WTC11 (cell line): ENCODE results near the gene SLC4A9. TPM values are rescaled to one million over a fixed set of nuclear protein-coding genes. Genes with fewer than 3 reads are reported as not detected.

Experiments used
- ATAC-seq: fragments of 200-7000 bp; cut with Tn5 transposase; 2 replicates; pipeline ENCODE4 v1.10.0; 2021; ENCODE audit warnings: mild to moderate bottlenecking, moderate library complexity
- CTCF ChIA-PET: fragments of 300-600 bp; sonication (Branson Sonifier 250); formaldehyde crosslinking; loops from one replicate; lab custom pipeline; 2021; ENCODE audit warnings: antibody characterized with exemption; lab: Charles Lee
- POLR2A ChIA-PET: fragments of 350-600 bp; sonication (Branson Sonifier 250); formaldehyde crosslinking; loops from one replicate; lab custom pipeline; 2021; ENCODE audit warnings: antibody characterized with exemption; lab: Charles Lee
- DNase-seq: peaks from one replicate; pipeline ENCODE4 v3.0.0; 2021; ENCODE audit warnings: low spot score
- H3K27ac Mint-ChIP-seq: 2 replicates; pipeline ENCODE4 v1.8.0; 2021; ENCODE audit warnings: mixed read lengths
- H3K27me3 Mint-ChIP-seq: 2 replicates; pipeline ENCODE4 v1.8.0; 2021; ENCODE audit warnings: low read depth, mild to moderate bottlenecking, moderate library complexity, mixed read lengths
- H3K36me3 Mint-ChIP-seq: 2 replicates; pipeline ENCODE4 v1.8.0; 2021; ENCODE audit warnings: mixed read lengths
- H3K4me1 Mint-ChIP-seq: 2 replicates; pipeline ENCODE4 v1.8.0; 2022; ENCODE audit warnings: mixed read lengths
- H3K4me3 Mint-ChIP-seq: 2 replicates; pipeline ENCODE4 v1.8.0; 2021; ENCODE audit warnings: mild to moderate bottlenecking, moderate library complexity, mixed read lengths
- H3K9me3 Mint-ChIP-seq: 2 replicates; pipeline ENCODE4 v1.8.0; 2021; ENCODE audit warnings: mixed read lengths
- ETV6 ChIP-seq: sonication (generic); formaldehyde crosslinking; IDR thresholded peaks from 2 replicates; pipeline ENCODE4 v1.8.1; 2022; ENCODE audit warnings: mild to moderate bottlenecking, missing genetic modification reagents
- FOXJ3 ChIP-seq: sonication (generic); formaldehyde crosslinking; IDR thresholded peaks from 2 replicates; pipeline ENCODE4 v1.9.0; 2021; ENCODE audit warnings: missing genetic modification reagents, mild to moderate bottlenecking, borderline replicate concordance
- NFE2L1 ChIP-seq: sonication (generic); formaldehyde crosslinking; IDR thresholded peaks from 2 replicates; pipeline ENCODE4 v1.8.1; 2023; ENCODE audit warnings: missing genetic modification reagents
- NFYB ChIP-seq: sonication (generic); formaldehyde crosslinking; conservative IDR thresholded peaks from 2 replicates; pipeline ENCODE4 v1.8.0; 2022; ENCODE audit warnings: low read depth, missing genetic modification reagents
- SMAD3 ChIP-seq: sonication (generic); formaldehyde crosslinking; IDR thresholded peaks from 2 replicates; pipeline ENCODE4 v1.8.0; 2022; ENCODE audit warnings: missing genetic modification reagents, mild to moderate bottlenecking, borderline replicate concordance
- TCF7 ChIP-seq: sonication (generic); formaldehyde crosslinking; IDR thresholded peaks from 2 replicates; pipeline ENCODE4 v1.8.0; 2022; ENCODE audit warnings: mild to moderate bottlenecking, low read depth, missing genetic modification reagents, moderate library complexity
- TEAD4 ChIP-seq: sonication (generic); formaldehyde crosslinking; IDR thresholded peaks from 2 replicates; pipeline ENCODE4 v1.8.0; 2022; ENCODE audit warnings: mild to moderate bottlenecking, missing genetic modification reagents
- TP53 ChIP-seq: sonication (generic); formaldehyde crosslinking; IDR thresholded peaks from 2 replicates; pipeline ENCODE4 v1.8.1; 2023; ENCODE audit warnings: mild to moderate bottlenecking, missing genetic modification reagents
- ZNF671 ChIP-seq: fragments of 250-450 bp; sonication (Bioruptor Pico); IDR thresholded peaks from 2 replicates; pipeline ENCODE4 v1.8.0; 2021; ENCODE audit warnings: mild to moderate bottlenecking
- total RNA-seq: library from RNA; stranded (reverse); gene quantifications from 3 replicates; pipeline ENCODE4 v1.2.3, GENCODE V29; 2021
- TF ChIP-seq, protein P1 (sequence below): sonication (generic); formaldehyde crosslinking; IDR thresholded peaks from 2 replicates; pipeline ENCODE4 v1.8.1; 2023; ENCODE audit warnings: mild to moderate bottlenecking, missing genetic modification reagents, borderline replicate concordance
- TF ChIP-seq, protein P2 (sequence below): sonication (generic); formaldehyde crosslinking; IDR thresholded peaks from 2 replicates; pipeline ENCODE4 v1.8.1; 2022; ENCODE audit warnings: missing genetic modification reagents, borderline replicate concordance
- TF ChIP-seq, protein P3 (sequence below): sonication (generic); formaldehyde crosslinking; IDR thresholded peaks from 2 replicates; pipeline ENCODE4 v1.8.0; 2023; ENCODE audit warnings: missing genetic modification reagents, mild to moderate bottlenecking, borderline replicate concordance
- TF ChIP-seq, protein P4 (sequence below): sonication (generic); formaldehyde crosslinking; IDR thresholded peaks from 2 replicates; pipeline ENCODE4 v1.8.1; 2022; ENCODE audit warnings: mild to moderate bottlenecking, moderate library complexity, missing genetic modification reagents
- TF ChIP-seq, protein P5 (sequence below): sonication (generic); formaldehyde crosslinking; IDR thresholded peaks from 2 replicates; pipeline ENCODE4 v1.8.1; 2022; ENCODE audit warnings: low read depth, mild to moderate bottlenecking, moderate library complexity, missing genetic modification reagents, borderline replicate concordance
- TF ChIP-seq, protein P6 (sequence below): sonication (generic); formaldehyde crosslinking; IDR thresholded peaks from 2 replicates; pipeline ENCODE4 v1.8.1; 2022; ENCODE audit warnings: mild to moderate bottlenecking, missing genetic modification reagents, moderate library complexity, borderline replicate concordance
- TF ChIP-seq, protein P7 (sequence below): fragments of 250-450 bp; sonication (Bioruptor Pico); IDR thresholded peaks from 2 replicates; pipeline ENCODE4 v1.8.0; 2021; ENCODE audit warnings: mild to moderate bottlenecking
- TF ChIP-seq, protein P8 (sequence below): sonication (generic); formaldehyde crosslinking; IDR thresholded peaks from 2 replicates; pipeline ENCODE4 v1.8.1; 2023; ENCODE audit warnings: mild to moderate bottlenecking, moderate library complexity, missing genetic modification reagents

Gene SLC4A9
- total RNA-seq, 1 experiment from 2014 or later: 0.37 TPM

DNA sequence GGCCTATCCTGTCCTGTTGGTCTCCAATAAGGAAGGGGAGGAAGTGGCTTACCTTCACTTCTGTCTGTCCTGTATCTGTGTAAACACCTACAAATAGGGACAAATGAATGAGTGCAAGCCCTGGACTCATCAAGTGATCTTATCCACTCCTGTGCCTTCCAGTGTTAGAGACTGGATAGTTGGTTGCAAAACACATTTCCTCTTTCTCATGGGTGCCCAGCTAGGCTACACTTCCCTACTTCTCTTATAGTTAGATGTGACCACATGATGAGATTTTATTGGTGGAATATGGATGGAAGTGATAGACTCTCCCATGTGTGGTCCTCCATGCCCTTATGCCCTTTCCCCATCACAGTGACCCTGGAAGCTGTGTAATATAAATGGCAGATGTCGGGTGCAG, 40.2 kb upstream of the SLC4A9 start:
- Mint-ChIP-seq H3K27ac (no peak overlapping the region), H3K36me3 (no peaks in the 10 kb centered on the region), H3K4me1 (no peaks in the 10 kb centered on the region), H3K4me3 (no peak overlapping the region), H3K27me3 (peaks cover 3% of the 10 kb centered on the region), H3K9me3 (peaks cover 5% of the 10 kb centered on the region; the same call in 1 of the 2 replicates)
- no peak for ATAC-seq
- DNase-seq: no peak
- ChIA-PET POLR2A (no interaction called here), CTCF (no interaction called here)
- TF ChIP-seq FOXJ3 (no peak), TP53 (CRISPR knock-in tag) (no peak), SMAD3 (CRISPR knock-in tag) (no peak), NFYB (no peak), NFE2L1 (CRISPR knock-in tag) (no peak), ZNF671 (no peak), ETV6 (CRISPR knock-in tag) (no peak), TEAD4 (CRISPR knock-in tag) (no peak), TCF7 (no peak)
- TF ChIP-seq, protein P1, sequence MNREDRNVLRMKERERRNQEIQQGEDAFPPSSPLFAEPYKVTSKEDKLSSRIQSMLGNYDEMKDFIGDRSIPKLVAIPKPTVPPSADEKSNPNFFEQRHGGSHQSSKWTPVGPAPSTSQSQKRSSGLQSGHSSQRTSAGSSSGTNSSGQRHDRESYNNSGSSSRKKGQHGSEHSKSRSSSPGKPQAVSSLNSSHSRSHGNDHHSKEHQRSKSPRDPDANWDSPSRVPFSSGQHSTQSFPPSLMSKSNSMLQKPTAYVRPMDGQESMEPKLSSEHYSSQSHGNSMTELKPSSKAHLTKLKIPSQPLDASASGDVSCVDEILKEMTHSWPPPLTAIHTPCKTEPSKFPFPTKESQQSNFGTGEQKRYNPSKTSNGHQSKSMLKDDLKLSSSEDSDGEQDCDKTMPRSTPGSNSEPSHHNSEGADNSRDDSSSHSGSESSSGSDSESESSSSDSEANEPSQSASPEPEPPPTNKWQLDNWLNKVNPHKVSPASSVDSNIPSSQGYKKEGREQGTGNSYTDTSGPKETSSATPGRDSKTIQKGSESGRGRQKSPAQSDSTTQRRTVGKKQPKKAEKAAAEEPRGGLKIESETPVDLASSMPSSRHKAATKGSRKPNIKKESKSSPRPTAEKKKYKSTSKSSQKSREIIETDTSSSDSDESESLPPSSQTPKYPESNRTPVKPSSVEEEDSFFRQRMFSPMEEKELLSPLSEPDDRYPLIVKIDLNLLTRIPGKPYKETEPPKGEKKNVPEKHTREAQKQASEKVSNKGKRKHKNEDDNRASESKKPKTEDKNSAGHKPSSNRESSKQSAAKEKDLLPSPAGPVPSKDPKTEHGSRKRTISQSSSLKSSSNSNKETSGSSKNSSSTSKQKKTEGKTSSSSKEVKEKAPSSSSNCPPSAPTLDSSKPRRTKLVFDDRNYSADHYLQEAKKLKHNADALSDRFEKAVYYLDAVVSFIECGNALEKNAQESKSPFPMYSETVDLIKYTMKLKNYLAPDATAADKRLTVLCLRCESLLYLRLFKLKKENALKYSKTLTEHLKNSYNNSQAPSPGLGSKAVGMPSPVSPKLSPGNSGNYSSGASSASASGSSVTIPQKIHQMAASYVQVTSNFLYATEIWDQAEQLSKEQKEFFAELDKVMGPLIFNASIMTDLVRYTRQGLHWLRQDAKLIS (CRISPR knock-in tag): no peak
- TF ChIP-seq, protein P2, sequence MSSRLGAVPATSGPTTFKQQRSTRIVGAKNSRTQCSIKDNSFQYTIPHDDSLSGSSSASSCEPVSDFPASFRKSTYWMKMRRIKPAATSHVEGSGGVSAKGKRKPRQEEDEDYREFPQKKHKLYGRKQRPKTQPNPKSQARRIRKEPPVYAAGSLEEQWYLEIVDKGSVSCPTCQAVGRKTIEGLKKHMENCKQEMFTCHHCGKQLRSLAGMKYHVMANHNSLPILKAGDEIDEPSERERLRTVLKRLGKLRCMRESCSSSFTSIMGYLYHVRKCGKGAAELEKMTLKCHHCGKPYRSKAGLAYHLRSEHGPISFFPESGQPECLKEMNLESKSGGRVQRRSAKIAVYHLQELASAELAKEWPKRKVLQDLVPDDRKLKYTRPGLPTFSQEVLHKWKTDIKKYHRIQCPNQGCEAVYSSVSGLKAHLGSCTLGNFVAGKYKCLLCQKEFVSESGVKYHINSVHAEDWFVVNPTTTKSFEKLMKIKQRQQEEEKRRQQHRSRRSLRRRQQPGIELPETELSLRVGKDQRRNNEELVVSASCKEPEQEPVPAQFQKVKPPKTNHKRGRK (CRISPR knock-in tag): no peak
- TF ChIP-seq, protein P3, sequence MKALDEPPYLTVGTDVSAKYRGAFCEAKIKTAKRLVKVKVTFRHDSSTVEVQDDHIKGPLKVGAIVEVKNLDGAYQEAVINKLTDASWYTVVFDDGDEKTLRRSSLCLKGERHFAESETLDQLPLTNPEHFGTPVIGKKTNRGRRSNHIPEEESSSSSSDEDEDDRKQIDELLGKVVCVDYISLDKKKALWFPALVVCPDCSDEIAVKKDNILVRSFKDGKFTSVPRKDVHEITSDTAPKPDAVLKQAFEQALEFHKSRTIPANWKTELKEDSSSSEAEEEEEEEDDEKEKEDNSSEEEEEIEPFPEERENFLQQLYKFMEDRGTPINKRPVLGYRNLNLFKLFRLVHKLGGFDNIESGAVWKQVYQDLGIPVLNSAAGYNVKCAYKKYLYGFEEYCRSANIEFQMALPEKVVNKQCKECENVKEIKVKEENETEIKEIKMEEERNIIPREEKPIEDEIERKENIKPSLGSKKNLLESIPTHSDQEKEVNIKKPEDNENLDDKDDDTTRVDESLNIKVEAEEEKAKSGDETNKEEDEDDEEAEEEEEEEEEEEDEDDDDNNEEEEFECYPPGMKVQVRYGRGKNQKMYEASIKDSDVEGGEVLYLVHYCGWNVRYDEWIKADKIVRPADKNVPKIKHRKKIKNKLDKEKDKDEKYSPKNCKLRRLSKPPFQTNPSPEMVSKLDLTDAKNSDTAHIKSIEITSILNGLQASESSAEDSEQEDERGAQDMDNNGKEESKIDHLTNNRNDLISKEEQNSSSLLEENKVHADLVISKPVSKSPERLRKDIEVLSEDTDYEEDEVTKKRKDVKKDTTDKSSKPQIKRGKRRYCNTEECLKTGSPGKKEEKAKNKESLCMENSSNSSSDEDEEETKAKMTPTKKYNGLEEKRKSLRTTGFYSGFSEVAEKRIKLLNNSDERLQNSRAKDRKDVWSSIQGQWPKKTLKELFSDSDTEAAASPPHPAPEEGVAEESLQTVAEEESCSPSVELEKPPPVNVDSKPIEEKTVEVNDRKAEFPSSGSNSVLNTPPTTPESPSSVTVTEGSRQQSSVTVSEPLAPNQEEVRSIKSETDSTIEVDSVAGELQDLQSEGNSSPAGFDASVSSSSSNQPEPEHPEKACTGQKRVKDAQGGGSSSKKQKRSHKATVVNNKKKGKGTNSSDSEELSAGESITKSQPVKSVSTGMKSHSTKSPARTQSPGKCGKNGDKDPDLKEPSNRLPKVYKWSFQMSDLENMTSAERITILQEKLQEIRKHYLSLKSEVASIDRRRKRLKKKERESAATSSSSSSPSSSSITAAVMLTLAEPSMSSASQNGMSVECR: no peak
- TF ChIP-seq, protein P4, sequence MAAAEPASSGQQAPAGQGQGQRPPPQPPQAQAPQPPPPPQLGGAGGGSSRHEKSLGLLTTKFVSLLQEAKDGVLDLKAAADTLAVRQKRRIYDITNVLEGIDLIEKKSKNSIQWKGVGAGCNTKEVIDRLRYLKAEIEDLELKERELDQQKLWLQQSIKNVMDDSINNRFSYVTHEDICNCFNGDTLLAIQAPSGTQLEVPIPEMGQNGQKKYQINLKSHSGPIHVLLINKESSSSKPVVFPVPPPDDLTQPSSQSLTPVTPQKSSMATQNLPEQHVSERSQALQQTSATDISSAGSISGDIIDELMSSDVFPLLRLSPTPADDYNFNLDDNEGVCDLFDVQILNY (CRISPR knock-in tag): no peak
- TF ChIP-seq, protein P5, sequence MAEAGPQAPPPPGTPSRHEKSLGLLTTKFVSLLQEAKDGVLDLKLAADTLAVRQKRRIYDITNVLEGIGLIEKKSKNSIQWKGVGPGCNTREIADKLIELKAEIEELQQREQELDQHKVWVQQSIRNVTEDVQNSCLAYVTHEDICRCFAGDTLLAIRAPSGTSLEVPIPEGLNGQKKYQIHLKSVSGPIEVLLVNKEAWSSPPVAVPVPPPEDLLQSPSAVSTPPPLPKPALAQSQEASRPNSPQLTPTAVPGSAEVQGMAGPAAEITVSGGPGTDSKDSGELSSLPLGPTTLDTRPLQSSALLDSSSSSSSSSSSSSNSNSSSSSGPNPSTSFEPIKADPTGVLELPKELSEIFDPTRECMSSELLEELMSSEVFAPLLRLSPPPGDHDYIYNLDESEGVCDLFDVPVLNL (CRISPR knock-in tag): no peak
- TF ChIP-seq, protein P6, sequence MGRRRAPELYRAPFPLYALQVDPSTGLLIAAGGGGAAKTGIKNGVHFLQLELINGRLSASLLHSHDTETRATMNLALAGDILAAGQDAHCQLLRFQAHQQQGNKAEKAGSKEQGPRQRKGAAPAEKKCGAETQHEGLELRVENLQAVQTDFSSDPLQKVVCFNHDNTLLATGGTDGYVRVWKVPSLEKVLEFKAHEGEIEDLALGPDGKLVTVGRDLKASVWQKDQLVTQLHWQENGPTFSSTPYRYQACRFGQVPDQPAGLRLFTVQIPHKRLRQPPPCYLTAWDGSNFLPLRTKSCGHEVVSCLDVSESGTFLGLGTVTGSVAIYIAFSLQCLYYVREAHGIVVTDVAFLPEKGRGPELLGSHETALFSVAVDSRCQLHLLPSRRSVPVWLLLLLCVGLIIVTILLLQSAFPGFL (CRISPR knock-in tag): no peak
- TF ChIP-seq, protein P7, sequence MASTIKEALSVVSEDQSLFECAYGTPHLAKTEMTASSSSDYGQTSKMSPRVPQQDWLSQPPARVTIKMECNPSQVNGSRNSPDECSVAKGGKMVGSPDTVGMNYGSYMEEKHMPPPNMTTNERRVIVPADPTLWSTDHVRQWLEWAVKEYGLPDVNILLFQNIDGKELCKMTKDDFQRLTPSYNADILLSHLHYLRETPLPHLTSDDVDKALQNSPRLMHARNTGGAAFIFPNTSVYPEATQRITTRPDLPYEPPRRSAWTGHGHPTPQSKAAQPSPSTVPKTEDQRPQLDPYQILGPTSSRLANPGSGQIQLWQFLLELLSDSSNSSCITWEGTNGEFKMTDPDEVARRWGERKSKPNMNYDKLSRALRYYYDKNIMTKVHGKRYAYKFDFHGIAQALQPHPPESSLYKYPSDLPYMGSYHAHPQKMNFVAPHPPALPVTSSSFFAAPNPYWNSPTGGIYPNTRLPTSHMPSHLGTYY (CRISPR knock-in tag): no peak
- TF ChIP-seq, protein P8, sequence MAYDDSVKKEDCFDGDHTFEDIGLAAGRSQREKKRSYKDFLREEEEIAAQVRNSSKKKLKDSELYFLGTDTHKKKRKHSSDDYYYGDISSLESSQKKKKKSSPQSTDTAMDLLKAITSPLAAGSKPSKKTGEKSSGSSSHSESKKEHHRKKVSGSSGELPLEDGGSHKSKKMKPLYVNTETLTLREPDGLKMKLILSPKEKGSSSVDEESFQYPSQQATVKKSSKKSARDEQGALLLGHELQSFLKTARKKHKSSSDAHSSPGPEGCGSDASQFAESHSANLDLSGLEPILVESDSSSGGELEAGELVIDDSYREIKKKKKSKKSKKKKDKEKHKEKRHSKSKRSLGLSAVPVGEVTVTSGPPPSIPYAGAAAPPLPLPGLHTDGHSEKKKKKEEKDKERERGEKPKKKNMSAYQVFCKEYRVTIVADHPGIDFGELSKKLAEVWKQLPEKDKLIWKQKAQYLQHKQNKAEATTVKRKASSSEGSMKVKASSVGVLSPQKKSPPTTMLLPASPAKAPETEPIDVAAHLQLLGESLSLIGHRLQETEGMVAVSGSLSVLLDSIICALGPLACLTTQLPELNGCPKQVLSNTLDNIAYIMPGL (CRISPR knock-in tag): no peak
